H4 (cell line): Measurements from ENCODE around the gene TSBP1. TPM values are rescaled to one million over a fixed set of nuclear protein-coding genes. Genes with fewer than 3 reads are reported as not detected.
"Not testable (repeated sequence)": the region's sequence is repeated elsewhere in the genome, so short reads cannot be mapped to it uniquely, and the experiment has no call there.

Source experiments
- DNase-seq: peaks from one replicate; pipeline ENCODE4 v3.0.0-alpha.2; 2015; ENCODE audit warnings: low spot score
- total RNA-seq: library from RNA; depleted of rRNA; stranded (reverse); fragments of >200 nt; shearing (Covaris generic); gene quantifications from 2 replicates; pipeline ENCODE4 v1.2.3, GENCODE V29; 2014; rRNA removed

Gene TSBP1
- total RNA-seq, 1 experiment from 2014 or later = not detected

- no peak for DNase-seq
Measured at GRCh38 chr6:32290886-32291450, 80.7 kb downstream of the TSBP1 start.

DNA sequence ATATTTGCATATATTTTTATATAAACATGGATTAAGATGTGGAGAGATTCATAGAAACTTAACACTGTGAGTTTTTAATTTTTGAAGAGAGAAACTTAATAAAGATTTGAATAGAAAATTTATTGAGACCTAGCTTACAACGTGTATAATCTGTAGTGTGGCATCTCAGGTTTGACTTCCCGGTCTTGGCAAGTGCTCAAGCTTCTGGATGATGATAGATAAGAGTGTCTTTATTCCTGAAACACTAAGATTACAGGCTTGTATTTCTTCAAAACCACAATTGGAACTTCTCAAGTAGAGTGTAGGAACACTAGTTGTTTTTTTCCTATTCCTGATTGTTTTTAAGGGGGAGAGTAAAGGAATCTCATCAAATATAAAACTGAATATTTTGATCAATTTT, 83.3 kb downstream of the TSBP1 start:
- DNase-seq = no peak

DNA sequence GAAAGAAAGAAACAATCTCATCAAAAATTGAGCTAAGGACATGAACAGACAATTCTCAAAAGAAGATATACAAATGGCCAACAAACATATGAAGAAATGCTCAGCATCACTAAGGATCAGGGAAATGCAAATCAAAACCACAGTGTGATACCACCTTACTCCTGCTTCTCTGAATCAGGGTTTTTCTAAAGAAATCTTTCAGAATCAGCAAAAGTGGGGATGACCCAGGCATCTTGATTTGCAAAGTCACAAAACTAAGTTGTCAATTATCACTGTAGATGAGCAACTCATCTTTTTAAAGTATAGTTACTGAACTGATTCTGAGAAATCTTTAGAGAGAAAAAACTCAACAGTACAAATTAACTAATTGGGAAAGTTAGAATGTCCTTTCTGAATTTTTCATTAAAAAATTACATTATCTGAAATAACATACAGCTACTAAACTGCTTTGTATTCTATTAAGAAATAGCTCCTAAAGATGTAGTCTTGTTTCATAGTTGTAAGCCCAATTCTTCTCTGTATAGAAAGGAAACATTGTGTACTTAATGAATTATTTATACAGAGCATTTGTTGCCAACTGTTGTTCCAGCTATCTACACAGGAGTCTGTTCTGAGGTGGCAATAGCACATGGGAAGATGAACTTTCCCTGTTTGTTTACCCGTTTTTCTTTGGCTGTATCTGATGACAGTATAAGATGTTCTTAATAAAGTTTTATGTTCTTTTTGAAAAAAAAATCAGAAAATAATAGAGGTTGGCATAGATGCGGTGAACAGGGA, 97.7 kb downstream of the TSBP1 start:
- not testable (repeated sequence) for DNase-seq

DNA sequence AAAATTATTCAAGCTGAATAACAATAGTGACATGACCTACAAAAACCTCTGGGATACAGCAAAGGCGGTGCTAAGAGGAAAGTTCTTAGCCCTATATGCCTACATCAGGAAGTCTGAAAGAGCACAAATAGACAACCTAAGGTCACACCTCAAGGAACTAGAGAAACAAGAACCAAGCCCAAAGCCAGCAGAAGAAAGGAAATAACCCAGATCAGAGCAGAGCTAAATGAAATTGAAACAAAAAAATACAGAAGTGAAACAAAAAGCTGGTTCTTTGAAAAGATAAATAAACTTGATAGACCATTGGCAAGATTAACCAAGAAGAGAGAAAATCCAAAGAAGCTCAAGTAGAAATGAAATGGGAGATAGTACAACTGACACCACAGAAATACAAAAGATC, 100.3 kb downstream of the TSBP1 start:
- DNase-seq = no peak

DNA sequence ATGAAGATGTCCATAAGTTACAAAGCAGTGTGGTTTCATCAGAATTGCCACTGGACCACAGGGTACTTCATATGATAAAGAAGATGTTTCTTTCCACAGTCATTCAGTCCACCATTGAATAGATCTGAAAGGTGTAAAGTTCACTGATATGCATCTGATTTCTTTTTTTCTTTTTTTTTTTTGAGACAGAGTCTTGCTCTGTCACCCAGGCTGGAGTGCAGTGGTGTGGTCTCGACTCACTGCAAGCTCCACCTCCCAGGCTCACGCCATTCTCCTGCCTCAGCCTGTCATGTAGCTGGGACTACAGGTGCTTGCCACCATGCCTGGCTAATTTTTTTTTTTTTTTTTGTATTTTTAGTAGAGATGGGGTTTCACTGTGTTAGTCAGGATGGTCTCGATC, 103.2 kb downstream of the TSBP1 start:
- not testable (repeated sequence) for DNase-seq

- DNase-seq = no peak
Measured at GRCh38 chr6:32267035-32267434, 104.7 kb downstream of the TSBP1 start.

GRCh38 chr6:32257262-32257661, 114.4 kb downstream of the TSBP1 start:
- not testable (repeated sequence) for DNase-seq

- DNase-seq = peak; percentile 91
Measured at GRCh38 chr6:32255199-32256153, 116.2 kb downstream of the TSBP1 start.

GRCh38 chr6:32254761-32255198, 116.9 kb downstream of the TSBP1 start:
- no peak for DNase-seq

DNA sequence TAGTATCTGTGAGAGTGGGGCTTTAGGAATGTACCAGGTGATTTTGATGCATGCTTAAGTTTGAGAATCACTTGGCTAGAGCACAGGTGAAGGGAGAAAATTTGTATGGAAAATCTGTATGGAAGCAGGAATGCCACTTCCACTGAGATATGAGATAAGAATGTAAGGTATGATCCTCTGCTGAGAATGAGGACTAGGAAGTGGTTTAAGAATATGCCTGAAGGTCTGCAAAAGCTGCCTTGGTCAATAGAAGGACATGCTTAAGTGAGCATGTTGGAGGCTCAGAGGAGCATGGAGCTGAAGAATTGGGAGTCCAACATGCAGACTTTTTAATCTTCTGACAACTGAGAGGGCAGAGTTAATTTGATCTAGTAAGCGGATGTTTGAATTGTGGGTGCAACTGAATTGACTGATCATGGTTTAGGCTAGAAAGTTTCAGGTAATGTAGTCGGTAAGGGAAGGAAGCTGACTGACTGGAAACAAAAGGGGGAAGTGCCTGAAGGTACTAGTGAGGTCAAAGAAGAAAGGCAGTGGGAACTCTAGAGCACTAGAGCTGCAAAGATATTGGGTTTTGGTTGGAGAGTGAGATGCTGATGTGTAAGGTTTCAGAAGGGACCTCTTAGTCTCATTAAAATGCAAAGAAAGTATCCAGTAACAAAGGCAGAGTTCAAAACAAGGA, 119.2 kb downstream of the TSBP1 start:
- DNase-seq = no peak

DNA sequence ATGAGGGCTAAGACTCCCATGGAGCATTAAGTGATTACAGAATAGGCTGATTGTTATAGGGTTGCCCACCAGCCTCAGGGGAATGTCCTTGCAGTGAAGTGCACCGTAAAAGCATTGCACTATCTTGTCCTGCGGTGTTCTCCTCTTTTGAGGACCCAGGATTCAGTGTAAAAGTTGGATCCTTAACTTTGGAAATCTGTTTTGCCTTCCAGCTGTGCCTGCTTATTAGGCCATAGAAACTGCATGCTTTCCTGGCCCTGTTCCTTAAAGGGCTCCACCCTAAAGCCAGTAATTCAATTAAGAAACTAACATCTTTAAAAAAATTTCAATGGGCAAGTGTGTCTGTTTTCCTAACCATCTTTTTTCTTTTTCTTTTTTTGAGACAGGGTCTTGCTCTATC, 122.4 kb downstream of the TSBP1 start:
- no peak for DNase-seq

- no peak for DNase-seq
Measured at GRCh38 chr6:32247401-32247800, 124.3 kb downstream of the TSBP1 start.

- DNase-seq = peak; percentile 71
Measured at GRCh38 chr6:32244946-32245398, 126.7 kb downstream of the TSBP1 start.

- DNase-seq = no peak
Measured at GRCh38 chr6:32244270-32244669, 127.4 kb downstream of the TSBP1 start.

Other genes with a start within 250 kb of the TSBP1 start
- gene ATF6B, start 243.7 kb downstream of the TSBP1 start, total RNA-seq = 17.1 and 23.4 TPM in 2 replicates
- gene FKBPL, start 241.6 kb downstream of the TSBP1 start, total RNA-seq = 11.7 and 14.2 TPM in 2 replicates
- gene PRRT1, start 220.0 kb downstream of the TSBP1 start, total RNA-seq = 0.10 TPM in 1 of 2 replicates, not detected in the other
- gene PPT2, start 217.8 kb downstream of the TSBP1 start, total RNA-seq = 19.3 and 25.7 TPM in 2 replicates
- 0.43 and 1.7 TPM in 2 replicates for gene EGFL8, start 207.3 kb downstream of the TSBP1 start, total RNA-seq
- gene AGPAT1, start 195.8 kb downstream of the TSBP1 start, total RNA-seq = 45.6 and 51.3 TPM in 2 replicates
- 55.7 and 56.9 TPM in 2 replicates for gene RNF5, start 193.5 kb downstream of the TSBP1 start, total RNA-seq
- gene AGER, start 187.7 kb downstream of the TSBP1 start, total RNA-seq = 0.41 TPM in 1 of 2 replicates, not detected in the other
- gene PBX2, start 181.7 kb downstream of the TSBP1 start, total RNA-seq = 14.3 and 17.4 TPM in 2 replicates
- 3.2 and 3.9 TPM in 2 replicates for gene GPSM3, start 179.3 kb downstream of the TSBP1 start, total RNA-seq
- gene NOTCH4, start 147.8 kb downstream of the TSBP1 start, total RNA-seq = 0.23 and 0.43 TPM in 2 replicates
- gene BTNL2, start 35.3 kb upstream of the TSBP1 start, total RNA-seq = not detected in 2 replicates
- 0.53 and 3.3 TPM in 2 replicates for gene HLA-DRA, start 68.0 kb upstream of the TSBP1 start, total RNA-seq
- not detected in 2 replicates for gene HLA-DRB5, start 158.4 kb upstream of the TSBP1 start, total RNA-seq
- 0.95 and 1.4 TPM in 2 replicates for gene HLA-DRB1, start 217.9 kb upstream of the TSBP1 start, total RNA-seq